Nephron (organoid): Measurements from ENCODE around the gene ITGA8.

Experiments
- H3K27ac Mint-ChIP-seq, 3 experiments: 2 replicates each; pipeline ENCODE4 v1.8.0; 2020; ENCODE audit warnings: mixed read lengths in 3 of 3, mild to moderate bottlenecking in 2 of 3, moderate library complexity in 1 of 3
- H3K27me3 Mint-ChIP-seq: 2 replicates; pipeline ENCODE4 v1.8.0; 2021; ENCODE audit warnings: low read depth, mild to moderate bottlenecking, moderate library complexity, mixed read lengths
- H3K36me3 Mint-ChIP-seq: 2 replicates; pipeline ENCODE4 v1.8.0; 2020; ENCODE audit warnings: low read depth, mixed read lengths
- H3K4me1 Mint-ChIP-seq: 2 replicates; pipeline ENCODE4 v1.8.0; 2020; ENCODE audit warnings: mixed read lengths
- H3K4me3 Mint-ChIP-seq, 3 experiments: 2 replicates each; pipeline ENCODE4 v1.8.0; 2020; ENCODE audit warnings: mild to moderate bottlenecking in 3 of 3, mixed read lengths in 3 of 3, moderate library complexity in 2 of 3
- H3K9me3 Mint-ChIP-seq: 2 replicates; pipeline ENCODE4 v1.8.0; 2020; ENCODE audit warnings: mixed read lengths
- CTCF ChIP-seq, 3 experiments: fragments of 200-600 bp; sonication (generic); IDR thresholded peaks; one replicate each; pipeline ENCODE4 v1.5.0; 2021; ENCODE audit warnings: antibody characterized with exemption in 3 of 3; ENCODE audit not compliant: unreplicated experiment in 3 of 3

Gene ITGA8

DNA sequence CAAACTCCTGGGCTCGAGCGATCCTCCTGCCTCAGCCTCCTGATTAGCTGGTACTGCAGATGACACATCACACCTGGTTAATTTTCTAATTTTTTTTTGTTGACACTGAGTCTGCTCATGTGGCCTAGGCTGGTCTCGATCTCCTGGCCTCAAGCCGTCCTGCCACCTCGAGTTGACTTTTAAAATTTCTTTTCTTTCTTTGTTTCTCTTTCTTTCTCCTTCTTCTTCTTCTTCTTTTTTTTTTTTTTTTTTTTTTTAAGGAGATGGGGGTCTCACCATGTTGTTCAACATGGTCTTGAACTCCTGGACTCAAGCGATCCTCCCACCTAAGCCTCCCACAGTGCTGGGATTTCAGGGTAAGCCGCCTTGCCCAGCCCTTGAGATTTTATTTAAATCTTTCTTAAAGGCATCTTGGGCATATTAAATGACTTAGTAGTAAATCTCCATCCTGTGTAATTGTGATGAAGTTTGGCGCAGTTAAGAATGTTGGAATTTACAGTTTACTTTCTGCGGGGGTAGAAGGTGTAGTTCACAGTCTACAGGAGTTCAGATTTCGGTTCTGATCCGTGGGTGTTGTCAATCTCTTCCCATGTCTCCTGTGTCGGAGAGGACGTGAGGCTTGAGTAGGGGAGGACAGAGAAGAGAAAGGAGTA is 1.0 kb upstream of the ITGA8 start:
- TF ChIP-seq CTCF (IDR thresholded peaks at IDR 0.05; ENCODE audit: unreplicated experiment in 3 of 3): no peak
- H3K27me3 Mint-ChIP-seq: peaks cover 28% of the 10 kb centered on the region
- H3K9me3 Mint-ChIP-seq: no peaks in the 10 kb centered on the region

DNA sequence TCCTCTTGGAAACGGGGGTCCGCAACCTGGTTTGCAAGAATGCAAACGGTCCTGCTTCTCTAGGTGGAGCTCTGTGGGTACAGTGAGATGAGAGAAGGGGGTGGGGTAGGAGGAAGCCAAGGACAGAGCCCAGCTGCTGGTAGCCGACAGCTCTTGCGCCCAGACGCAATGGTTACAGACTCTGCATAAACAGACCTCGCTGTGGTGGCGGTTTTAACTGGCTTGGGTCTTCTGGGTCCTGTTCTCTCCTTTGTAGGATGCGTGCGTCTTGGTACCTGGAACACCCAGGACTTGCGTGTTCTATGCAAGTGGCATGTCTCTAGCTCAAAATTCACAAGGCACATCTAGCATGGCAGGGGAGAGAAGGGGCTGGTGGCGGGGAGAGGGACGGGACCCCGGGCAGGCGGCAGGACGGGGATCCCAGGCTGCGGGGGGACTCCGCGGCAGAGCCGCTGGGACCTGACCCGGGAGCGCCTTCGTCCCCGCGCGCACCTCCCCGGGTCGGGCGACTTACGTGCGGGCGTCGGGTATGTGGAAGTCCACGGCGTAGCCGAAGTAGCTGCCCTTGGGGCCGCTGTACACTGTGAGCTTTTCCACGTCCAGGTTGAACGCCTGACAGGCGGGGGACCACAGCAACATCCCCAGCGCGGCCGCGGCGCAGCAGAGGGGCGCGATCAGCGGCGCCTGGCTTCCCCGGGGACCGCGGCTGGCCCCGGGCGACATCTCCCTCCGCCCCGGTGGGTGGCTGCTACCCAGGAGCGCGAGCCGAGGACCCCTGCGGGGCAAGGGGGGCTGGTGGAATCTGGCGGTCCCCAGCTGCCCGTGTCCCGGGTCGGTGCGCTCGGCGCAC is 448 bp downstream of the ITGA8 start:
- H3K27me3 Mint-ChIP-seq: peaks cover 28% of the 10 kb centered on the region

More for the DNA sequence above, 1.0 kb upstream of the ITGA8 start:
- Mint-ChIP-seq H3K4me1 (peaks cover 40% of the 10 kb centered on the region), H3K36me3 (no peaks in the 10 kb centered on the region), H3K27ac (peak overlapping the region; percentile 8 to 32 (median 27)), H3K4me3 (peak overlapping the region; percentile 65 to 86 (median 72))

GRCh38 chr10:15718694-15719048 is 1.1 kb downstream of the ITGA8 start:
- Mint-ChIP-seq H3K27ac (peak overlapping the region; percentile 45 to 88 (median 62)), H3K27me3 (peaks cover 28% of the 10 kb centered on the region), H3K4me3 (peak overlapping the region; percentile 90 to 99 (median 95)), H3K36me3 (no peaks in the 10 kb centered on the region), H3K4me1 (peaks cover 28% of the 10 kb centered on the region), H3K9me3 (no peaks in the 10 kb centered on the region)
- no peak for TF ChIP-seq CTCF (IDR thresholded peaks at IDR 0.05; ENCODE audit: unreplicated experiment in 3 of 3)

More for the DNA sequence above, 448 bp downstream of the ITGA8 start:
- no peak for TF ChIP-seq CTCF (IDR thresholded peaks at IDR 0.05; ENCODE audit: unreplicated experiment in 3 of 3)
- peak overlapping the region; percentile 90 to 99 (median 95) for H3K4me3 Mint-ChIP-seq
- H3K9me3 Mint-ChIP-seq: no peaks in the 10 kb centered on the region
- H3K27ac Mint-ChIP-seq: peak overlapping the region; percentile 45 to 88 (median 62)
- peaks cover 29% of the 10 kb centered on the region for H3K4me1 Mint-ChIP-seq
- no peaks in the 10 kb centered on the region for H3K36me3 Mint-ChIP-seq

DNA sequence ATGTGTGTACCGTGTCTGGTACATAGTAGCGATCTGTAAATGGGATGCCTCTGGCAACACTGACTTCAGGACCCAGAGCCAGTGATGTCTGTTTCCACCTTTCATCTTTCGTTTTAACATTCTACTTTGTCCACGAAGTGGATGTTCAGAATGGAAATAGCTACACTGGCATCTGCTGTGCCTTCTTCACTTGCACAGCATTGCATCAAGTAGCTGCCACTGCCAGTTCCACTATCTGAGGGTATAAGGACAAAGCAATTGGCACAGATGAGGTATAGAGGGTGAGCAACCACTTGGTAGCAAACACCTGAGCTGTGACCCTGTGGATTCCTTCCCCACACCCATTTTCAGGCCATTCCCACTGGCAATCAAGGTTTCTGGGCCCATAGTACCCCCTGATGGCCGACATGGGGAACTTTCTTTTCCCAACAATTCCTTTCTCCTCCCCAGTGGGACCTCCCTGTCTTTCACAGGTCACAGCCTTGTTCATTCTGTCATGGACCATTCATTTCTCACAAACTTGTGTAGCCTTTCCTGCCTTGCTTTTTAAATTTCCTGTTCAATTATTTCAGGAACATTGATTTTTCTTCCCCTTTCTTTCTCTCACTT is 4.0 kb downstream of the ITGA8 start:
- peaks cover 15% of the 10 kb centered on the region for H3K4me1 Mint-ChIP-seq
- peaks cover 24% of the 10 kb centered on the region for H3K27me3 Mint-ChIP-seq
- TF ChIP-seq CTCF (IDR thresholded peaks at IDR 0.05; ENCODE audit: unreplicated experiment in 3 of 3): peak; percentile 39 to 54 (median 39)
- no peaks in the 10 kb centered on the region for H3K9me3 Mint-ChIP-seq
- peak overlapping the region in 1 of 3 experiments; percentile 7 for H3K27ac Mint-ChIP-seq
- H3K36me3 Mint-ChIP-seq: peaks cover 6% of the 10 kb centered on the region
- H3K4me3 Mint-ChIP-seq: peak overlapping the region in 1 of 3 experiments; percentile 0

DNA sequence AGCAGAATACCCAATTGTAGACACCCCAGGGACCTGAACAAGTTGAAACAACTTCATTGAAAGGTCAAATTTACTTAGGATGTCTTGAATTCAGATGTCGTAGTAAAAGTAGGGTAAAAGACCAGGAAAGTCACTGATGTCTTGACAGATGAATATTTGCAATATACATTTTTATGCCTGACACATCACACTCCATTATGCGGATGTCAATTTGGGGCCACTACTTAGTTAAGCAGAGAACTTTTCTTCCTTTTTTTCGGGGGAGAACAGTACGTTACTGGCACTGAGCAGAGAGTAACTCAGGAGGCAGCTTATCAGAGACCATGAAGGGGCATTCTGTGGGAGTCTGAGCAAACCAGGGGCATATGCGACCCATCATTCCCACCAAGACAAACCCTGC is 4.9 kb downstream of the ITGA8 start:
- peaks cover 18% of the 10 kb centered on the region for H3K27me3 Mint-ChIP-seq
- peaks cover 15% of the 10 kb centered on the region for H3K4me1 Mint-ChIP-seq
- H3K36me3 Mint-ChIP-seq: peaks cover 6% of the 10 kb centered on the region
- H3K4me3 Mint-ChIP-seq: no peak overlapping the region
- no peak overlapping the region for H3K27ac Mint-ChIP-seq
- H3K9me3 Mint-ChIP-seq: no peaks in the 10 kb centered on the region
- TF ChIP-seq CTCF (IDR thresholded peaks at IDR 0.05; ENCODE audit: unreplicated experiment in 3 of 3): no peak
